Embryonic facial prominence (tissue), 1 donor: ENCODE results near the gene CIT.

Experiments used
- DNase-seq: peaks from one replicate; pipeline ENCODE4 v3.0.0-alpha.2; 2016; ENCODE audit errors: extremely low spot score

CIT gene

GRCh38 chr12:119803381-119803791, 73.7 kb downstream of the CIT start:
- peak; percentile 68 for DNase-seq

GRCh38 chr12:119802472-119802871, 74.6 kb downstream of the CIT start:
- no peak for DNase-seq

GRCh38 chr12:119797090-119797489, 80.0 kb downstream of the CIT start:
- no peak for DNase-seq

- no peak for DNase-seq
These were observed 80.8 kb downstream of the CIT start for GRCh38 chr12:119796292-119796691.

- no peak for DNase-seq
These were observed 85.7 kb downstream of the CIT start for GRCh38 chr12:119791453-119791852.

GRCh38 chr12:119788786-119789185, 88.3 kb downstream of the CIT start:
- DNase-seq: no peak

- DNase-seq: no peak
These were observed 90.6 kb downstream of the CIT start for GRCh38 chr12:119786539-119786938.

GRCh38 chr12:119784673-119785072, 92.4 kb downstream of the CIT start:
- no peak for DNase-seq

GRCh38 chr12:119783787-119784186, 93.3 kb downstream of the CIT start:
- DNase-seq: no peak

GRCh38 chr12:119781804-119782203, 95.3 kb downstream of the CIT start:
- DNase-seq: no peak

- DNase-seq: no peak
These were observed 96.2 kb downstream of the CIT start for GRCh38 chr12:119780786-119781434.

GRCh38 chr12:119775246-119775895, 101.7 kb downstream of the CIT start:
- DNase-seq: no peak

GRCh38 chr12:119772431-119772830, 104.7 kb downstream of the CIT start:
- DNase-seq: no peak

GRCh38 chr12:119770146-119770545, 107.0 kb downstream of the CIT start:
- no peak for DNase-seq

- DNase-seq: no peak
These were observed 114.5 kb downstream of the CIT start for GRCh38 chr12:119762619-119763018.

- no peak for DNase-seq
These were observed 118.4 kb downstream of the CIT start for GRCh38 chr12:119758722-119759121.

GRCh38 chr12:119758234-119758633, 118.9 kb downstream of the CIT start:
- DNase-seq: no peak

- DNase-seq: no peak
These were observed 125.2 kb downstream of the CIT start for GRCh38 chr12:119751961-119752360.

- DNase-seq: no peak
These were observed 127.5 kb downstream of the CIT start for GRCh38 chr12:119749666-119750065.

- no peak for DNase-seq
These were observed 128.6 kb downstream of the CIT start for GRCh38 chr12:119748497-119748896.

GRCh38 chr12:119746169-119746568, 131.0 kb downstream of the CIT start:
- no peak for DNase-seq

- DNase-seq: no peak
These were observed 132.1 kb downstream of the CIT start for GRCh38 chr12:119744900-119745606.

GRCh38 chr12:119742700-119743099, 134.4 kb downstream of the CIT start:
- DNase-seq: no peak
